PFSK-1 (cell line): ENCODE results near the gene ATXN7L1.

ENCODE experiments used
- FOXP2 ChIP-seq: optimal IDR thresholded peaks from 2 replicates; pipeline ENCODE3; 2011; ENCODE audit warnings: borderline replicate concordance, control low read depth, inconsistent platforms; ENCODE audit not compliant: insufficient read depth; ENCODE audit errors: extremely low read length, extremely low read depth
- POLR2AphosphoS5 ChIP-seq: IDR thresholded peaks from 2 replicates; pipeline ENCODE4 v1.6.1; 2012; ENCODE audit warnings: low read depth, mild to moderate bottlenecking, control low read depth, low read length, moderate library complexity
- SIN3A ChIP-seq: IDR thresholded peaks from 2 replicates; pipeline ENCODE4 v1.6.1; 2012; ENCODE audit warnings: mild to moderate bottlenecking, low read length, moderate library complexity, borderline replicate concordance; ENCODE audit not compliant: insufficient read depth
- TAF1 ChIP-seq: IDR thresholded peaks from 2 replicates; pipeline ENCODE4 v1.6.1; 2012; ENCODE audit warnings: low read length, control low read depth, borderline replicate concordance; ENCODE audit not compliant: insufficient read depth

DNA sequence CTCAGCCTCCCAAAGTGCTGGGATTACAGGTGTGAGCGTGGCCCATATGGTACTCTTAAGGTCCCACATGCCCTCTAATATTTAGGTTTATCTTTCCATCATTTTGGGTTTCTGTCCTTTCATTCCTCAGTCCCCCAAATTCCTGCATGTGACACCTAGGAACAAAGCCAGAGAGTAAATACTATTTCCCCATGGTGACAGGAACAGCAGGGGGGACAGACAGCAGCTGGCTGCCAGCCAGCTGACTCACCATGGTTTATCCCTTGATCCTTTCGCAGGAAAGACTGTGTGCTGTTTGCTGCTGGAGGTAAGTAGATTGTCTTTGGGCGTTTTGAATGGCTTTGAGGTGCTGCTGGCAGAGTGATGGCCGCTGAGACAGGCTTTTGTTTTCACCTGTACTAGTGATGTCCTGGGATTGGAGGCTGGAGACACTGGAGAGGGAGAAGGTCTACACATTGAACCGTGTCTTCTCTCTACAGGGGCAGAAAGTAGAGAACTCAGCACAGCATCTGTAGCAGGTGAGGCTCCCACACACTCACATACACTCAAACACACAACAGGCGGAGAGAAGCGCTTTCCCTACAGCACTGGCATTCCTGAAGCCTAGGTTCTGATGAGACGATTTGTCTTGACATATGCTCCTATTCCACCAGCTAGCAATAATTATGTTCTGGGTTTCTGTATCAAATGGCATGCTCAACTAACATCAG, 211.4 kb downstream of the ATXN7L1 start:
- TF ChIP-seq SIN3A (no peak), TAF1 (no peak), FOXP2 (no peak), POLR2AphosphoS5 (no peak)
